ENCODE data around the gene MSH4.
"Not testable (repeated sequence)": the region's sequence is repeated elsewhere in the genome, so short reads cannot be mapped to it uniquely, and the experiment has no call there.

Gene MSH4

GRCh38 chr1:75797606-75798216 lies 1.0 kb downstream of the MSH4 start:
- no peaks in the 10 kb centered on the region for H3K27me3 ChIP-seq (ENCODE audit: control insufficient read depth, insufficient read depth, low read length)
- peaks cover 57% of the 10 kb centered on the region for H3K36me3 ChIP-seq (ENCODE audit: control insufficient read depth, insufficient read depth, low read length)
- no peaks in the 10 kb centered on the region for H3K4me1 ChIP-seq (ENCODE audit: control insufficient read depth, insufficient read depth, low read length)
- H3K27ac ChIP-seq (ENCODE audit: low read depth, low read length): no peak overlapping the region
- no peaks in the 10 kb centered on the region for H3K9me3 ChIP-seq (ENCODE audit: control insufficient read depth, insufficient read depth, low read depth, low read length)
- H3K4me3 ChIP-seq (ENCODE audit: low read depth, low read length): no peak overlapping the region
- no peak overlapping the region for H3K9ac ChIP-seq (ENCODE audit: low read length)

GRCh38 chr1:75801480-75801879 lies 4.8 kb downstream of the MSH4 start:
- not testable (repeated sequence) for H3K27ac ChIP-seq (ENCODE audit: low read depth, low read length); H3K27me3 ChIP-seq (ENCODE audit: control insufficient read depth, insufficient read depth, low read length); H3K4me3 ChIP-seq (ENCODE audit: low read depth, low read length); H3K4me1 ChIP-seq (ENCODE audit: control insufficient read depth, insufficient read depth, low read length); H3K9ac ChIP-seq (ENCODE audit: low read length); H3K9me3 ChIP-seq (ENCODE audit: control insufficient read depth, insufficient read depth, low read depth, low read length)
- H3K36me3 ChIP-seq (ENCODE audit: control insufficient read depth, insufficient read depth, low read length): peaks cover 20% of the 10 kb centered on the region

- H3K4me3 ChIP-seq (ENCODE audit: low read depth, low read length): no peak overlapping the region
- no peak overlapping the region for H3K9ac ChIP-seq (ENCODE audit: low read length)
- H3K27ac ChIP-seq (ENCODE audit: low read depth, low read length): no peak overlapping the region
- no peaks in the 10 kb centered on the region for H3K4me1 ChIP-seq (ENCODE audit: control insufficient read depth, insufficient read depth, low read length)
- H3K27me3 ChIP-seq (ENCODE audit: control insufficient read depth, insufficient read depth, low read length): no peaks in the 10 kb centered on the region
- no peaks in the 10 kb centered on the region for H3K36me3 ChIP-seq (ENCODE audit: control insufficient read depth, insufficient read depth, low read length)
- H3K9me3 ChIP-seq (ENCODE audit: control insufficient read depth, insufficient read depth, low read depth, low read length): no peaks in the 10 kb centered on the region
Observed at GRCh38 chr1:75808921-75809320, 12.2 kb downstream of the MSH4 start.

GRCh38 chr1:75810113-75810512 lies 13.4 kb downstream of the MSH4 start:
- H3K4me3 ChIP-seq (ENCODE audit: low read depth, low read length); H3K27ac ChIP-seq (ENCODE audit: low read depth, low read length); H3K27me3 ChIP-seq (ENCODE audit: control insufficient read depth, insufficient read depth, low read length); H3K4me1 ChIP-seq (ENCODE audit: control insufficient read depth, insufficient read depth, low read length); H3K36me3 ChIP-seq (ENCODE audit: control insufficient read depth, insufficient read depth, low read length); H3K9ac ChIP-seq (ENCODE audit: low read length); H3K9me3 ChIP-seq (ENCODE audit: control insufficient read depth, insufficient read depth, low read depth, low read length): not testable (repeated sequence)

- no peak overlapping the region for H3K27ac ChIP-seq (ENCODE audit: low read depth, low read length)
- no peaks in the 10 kb centered on the region for H3K4me1 ChIP-seq (ENCODE audit: control insufficient read depth, insufficient read depth, low read length)
- no peaks in the 10 kb centered on the region for H3K27me3 ChIP-seq (ENCODE audit: control insufficient read depth, insufficient read depth, low read length)
- H3K36me3 ChIP-seq (ENCODE audit: control insufficient read depth, insufficient read depth, low read length): no peaks in the 10 kb centered on the region
- H3K9ac ChIP-seq (ENCODE audit: low read length): no peak overlapping the region
- no peak overlapping the region for H3K4me3 ChIP-seq (ENCODE audit: low read depth, low read length)
- H3K9me3 ChIP-seq (ENCODE audit: control insufficient read depth, insufficient read depth, low read depth, low read length): no peaks in the 10 kb centered on the region
Observed at GRCh38 chr1:75811211-75811981, 14.7 kb downstream of the MSH4 start.

- H3K4me1 ChIP-seq (ENCODE audit: control insufficient read depth, insufficient read depth, low read length): no peaks in the 10 kb centered on the region
- no peak overlapping the region for H3K27ac ChIP-seq (ENCODE audit: low read depth, low read length)
- no peak overlapping the region for H3K9ac ChIP-seq (ENCODE audit: low read length)
- H3K27me3 ChIP-seq (ENCODE audit: control insufficient read depth, insufficient read depth, low read length): no peaks in the 10 kb centered on the region
- H3K36me3 ChIP-seq (ENCODE audit: control insufficient read depth, insufficient read depth, low read length): no peaks in the 10 kb centered on the region
- H3K9me3 ChIP-seq (ENCODE audit: control insufficient read depth, insufficient read depth, low read depth, low read length): no peaks in the 10 kb centered on the region
- no peak overlapping the region for H3K4me3 ChIP-seq (ENCODE audit: low read depth, low read length)
Observed at GRCh38 chr1:75812065-75812464, 15.4 kb downstream of the MSH4 start.

GRCh38 chr1:75823596-75823995 lies 26.9 kb downstream of the MSH4 start:
- not testable (repeated sequence) for H3K27ac ChIP-seq (ENCODE audit: low read depth, low read length); H3K36me3 ChIP-seq (ENCODE audit: control insufficient read depth, insufficient read depth, low read length); H3K4me3 ChIP-seq (ENCODE audit: low read depth, low read length); H3K27me3 ChIP-seq (ENCODE audit: control insufficient read depth, insufficient read depth, low read length); H3K9ac ChIP-seq (ENCODE audit: low read length); H3K4me1 ChIP-seq (ENCODE audit: control insufficient read depth, insufficient read depth, low read length); H3K9me3 ChIP-seq (ENCODE audit: control insufficient read depth, insufficient read depth, low read depth, low read length)

- H3K9ac ChIP-seq (ENCODE audit: low read length): no peak overlapping the region
- 0 out of 2 replicates have a peak, but pooled peaks cover 4% of the 10 kb centered on the region for H3K9me3 ChIP-seq (ENCODE audit: control insufficient read depth, insufficient read depth, low read depth, low read length)
- H3K4me3 ChIP-seq (ENCODE audit: low read depth, low read length): no peak overlapping the region
- H3K36me3 ChIP-seq (ENCODE audit: control insufficient read depth, insufficient read depth, low read length): no peaks in the 10 kb centered on the region
- H3K4me1 ChIP-seq (ENCODE audit: control insufficient read depth, insufficient read depth, low read length): no peaks in the 10 kb centered on the region
- no peaks in the 10 kb centered on the region for H3K27me3 ChIP-seq (ENCODE audit: control insufficient read depth, insufficient read depth, low read length)
- H3K27ac ChIP-seq (ENCODE audit: low read depth, low read length): no peak overlapping the region
Observed at GRCh38 chr1:75836528-75837100, 39.9 kb downstream of the MSH4 start.

- H3K27me3 ChIP-seq (ENCODE audit: control insufficient read depth, insufficient read depth, low read length): no peaks in the 10 kb centered on the region
- 0 out of 2 replicates have a peak, but pooled peaks cover 4% of the 10 kb centered on the region for H3K9me3 ChIP-seq (ENCODE audit: control insufficient read depth, insufficient read depth, low read depth, low read length)
- no peak overlapping the region for H3K27ac ChIP-seq (ENCODE audit: low read depth, low read length)
- H3K9ac ChIP-seq (ENCODE audit: low read length): no peak overlapping the region
- H3K4me3 ChIP-seq (ENCODE audit: low read depth, low read length): no peak overlapping the region
- no peaks in the 10 kb centered on the region for H3K4me1 ChIP-seq (ENCODE audit: control insufficient read depth, insufficient read depth, low read length)
- no peaks in the 10 kb centered on the region for H3K36me3 ChIP-seq (ENCODE audit: control insufficient read depth, insufficient read depth, low read length)
Observed at GRCh38 chr1:75838079-75838478, 41.4 kb downstream of the MSH4 start.

GRCh38 chr1:75841421-75841820 lies 44.7 kb downstream of the MSH4 start:
- Histone ChIP-seq H3K4me1 (ENCODE audit: control insufficient read depth, insufficient read depth, low read length) (no peaks in the 10 kb centered on the region), H3K36me3 (ENCODE audit: control insufficient read depth, insufficient read depth, low read length) (no peaks in the 10 kb centered on the region), H3K4me3 (ENCODE audit: low read depth, low read length) (no peak overlapping the region), H3K27ac (ENCODE audit: low read depth, low read length) (peak overlapping the region; percentile 53; the same call in 1 of the 2 replicates), H3K9ac (ENCODE audit: low read length) (no peak overlapping the region), H3K9me3 (ENCODE audit: control insufficient read depth, insufficient read depth, low read depth, low read length) (no peaks in the 10 kb centered on the region), H3K27me3 (ENCODE audit: control insufficient read depth, insufficient read depth, low read length) (no peaks in the 10 kb centered on the region)

GRCh38 chr1:75845576-75845975 lies 48.9 kb downstream of the MSH4 start:
- no peaks in the 10 kb centered on the region for H3K27me3 ChIP-seq (ENCODE audit: control insufficient read depth, insufficient read depth, low read length)
- H3K4me1 ChIP-seq (ENCODE audit: control insufficient read depth, insufficient read depth, low read length): no peaks in the 10 kb centered on the region
- no peaks in the 10 kb centered on the region for H3K9me3 ChIP-seq (ENCODE audit: control insufficient read depth, insufficient read depth, low read depth, low read length)
- no peaks in the 10 kb centered on the region for H3K36me3 ChIP-seq (ENCODE audit: control insufficient read depth, insufficient read depth, low read length)
- H3K4me3 ChIP-seq (ENCODE audit: low read depth, low read length): no peak overlapping the region
- H3K27ac ChIP-seq (ENCODE audit: low read depth, low read length): no peak overlapping the region
- no peak overlapping the region for H3K9ac ChIP-seq (ENCODE audit: low read length)
